ENCODE data around the gene GPR137B. TPM values are rescaled to one million over a fixed set of nuclear protein-coding genes. Genes with fewer than 3 reads are reported as not detected.

GPR137B gene
- total and polyA plus RNA-seq, 12 donors, result 3.4 to 30.0 (median 13.7) TPM

GRCh38 chr1:236209713-236210112 lies 67.4 kb downstream of the GPR137B start:
- intact Hi-C loops (cut with DNase I), result no loop called here
- Histone ChIP-seq H3K9me3 (replicated peaks in 1 of 3) (no peaks in the 10 kb centered on the region), H3K4me3 (no peak overlapping the region), H3K4me1 (replicated peaks in 1 of 2) (no peaks in the 10 kb centered on the region), H3K27me3 (no peaks in the 10 kb centered on the region), H3K27ac (no peak overlapping the region), H3K36me3 (replicated peaks in 1 of 2) (no peaks in the 10 kb centered on the region)
- TF ChIP-seq POLR2A (IDR thresholded peaks at IDR 0.05) (no peak), CTCF (IDR thresholded peaks at IDR 0.05) (no peak)
- DNase-seq, result no peak

GRCh38 chr1:236211815-236212214 lies 69.5 kb downstream of the GPR137B start:
- no peak overlapping the region for H3K27ac ChIP-seq
- WGBS, 4 donors, result 89 to 99% (median 98%) methylated on average over 4 to 5 of the region's 5 CpGs
- H3K27me3 ChIP-seq, result no peaks in the 10 kb centered on the region
- DNase-seq, result no peak
- H3K9me3 ChIP-seq (replicated peaks in 1 of 3), result no peaks in the 10 kb centered on the region
- TF ChIP-seq POLR2A (IDR thresholded peaks at IDR 0.05) (no peak), CTCF (IDR thresholded peaks at IDR 0.05) (no peak)
- H3K4me3 ChIP-seq, result no peak overlapping the region
- H3K4me1 ChIP-seq (replicated peaks in 1 of 2), result no peaks in the 10 kb centered on the region
- no peaks in the 10 kb centered on the region for H3K36me3 ChIP-seq (replicated peaks in 1 of 2)
- intact Hi-C loops (cut with DNase I), result no loop called here

- intact Hi-C loops (cut with DNase I), result no loop called here
Measured at GRCh38 chr1:236213534-236213933, 71.2 kb downstream of the GPR137B start.

GRCh38 chr1:236214761-236215160 lies 72.4 kb downstream of the GPR137B start:
- no peak for TF ChIP-seq CTCF (IDR thresholded peaks at IDR 0.05)
- TF ChIP-seq POLR2A (IDR thresholded peaks at IDR 0.05), result no peak
- intact Hi-C loops (cut with DNase I), result no loop called here
- Histone ChIP-seq H3K4me1 (replicated peaks in 1 of 2) (no peaks in the 10 kb centered on the region), H3K27me3 (no peaks in the 10 kb centered on the region), H3K9me3 (replicated peaks in 1 of 3) (no peaks in the 10 kb centered on the region), H3K27ac (no peak overlapping the region), H3K36me3 (replicated peaks in 1 of 2) (no peaks in the 10 kb centered on the region), H3K4me3 (no peak overlapping the region)
- 72 to 93% (median 89%) methylated on average over 1 of the region's 1 CpG for WGBS, 4 donors
- no peak for DNase-seq

More at GRCh38 chr1:236213534-236213933, 71.2 kb downstream of the GPR137B start:
- WGBS, 4 donors, result 90 to 96% (median 94%) methylated on average over 3 of the region's 3 CpGs
- Histone ChIP-seq H3K36me3 (replicated peaks in 1 of 2) (no peaks in the 10 kb centered on the region), H3K9me3 (replicated peaks in 1 of 3) (no peaks in the 10 kb centered on the region), H3K27me3 (no peaks in the 10 kb centered on the region), H3K4me3 (no peak overlapping the region), H3K4me1 (replicated peaks in 1 of 2) (no peaks in the 10 kb centered on the region), H3K27ac (no peak overlapping the region)
- no peak for DNase-seq
- TF ChIP-seq POLR2A (IDR thresholded peaks at IDR 0.05), result no peak

GRCh38 chr1:236220473-236220872 lies 78.1 kb downstream of the GPR137B start:
- no peak overlapping the region for H3K27ac ChIP-seq
- H3K27me3 ChIP-seq, result no peaks in the 10 kb centered on the region
- intact Hi-C loops (cut with DNase I), result no loop called here
- no peak overlapping the region for H3K4me3 ChIP-seq
- no peaks in the 10 kb centered on the region for H3K36me3 ChIP-seq (replicated peaks in 1 of 2)
- TF ChIP-seq CTCF (IDR thresholded peaks at IDR 0.05), result no peak
- no peak for TF ChIP-seq POLR2A (IDR thresholded peaks at IDR 0.05)
- DNase-seq, result no peak
- 95 to 100% (median 97%) methylated on average over 1 of the region's 1 CpG for WGBS, 4 donors
- no peaks in the 10 kb centered on the region for H3K4me1 ChIP-seq (replicated peaks in 1 of 2)
- no peaks in the 10 kb centered on the region for H3K9me3 ChIP-seq (replicated peaks in 1 of 3)

Data from adrenal gland (tissue), 12 donors.